GM18526 (cell line): ENCODE data around the gene BCAP31.

Source experiments
- POLR2A ChIP-seq: IDR thresholded peaks from 3 replicates; pipeline ENCODE4 v1.6.1; 2011; ENCODE audit not compliant: insufficient read length; ENCODE audit errors: extremely low read depth

Gene BCAP31

DNA sequence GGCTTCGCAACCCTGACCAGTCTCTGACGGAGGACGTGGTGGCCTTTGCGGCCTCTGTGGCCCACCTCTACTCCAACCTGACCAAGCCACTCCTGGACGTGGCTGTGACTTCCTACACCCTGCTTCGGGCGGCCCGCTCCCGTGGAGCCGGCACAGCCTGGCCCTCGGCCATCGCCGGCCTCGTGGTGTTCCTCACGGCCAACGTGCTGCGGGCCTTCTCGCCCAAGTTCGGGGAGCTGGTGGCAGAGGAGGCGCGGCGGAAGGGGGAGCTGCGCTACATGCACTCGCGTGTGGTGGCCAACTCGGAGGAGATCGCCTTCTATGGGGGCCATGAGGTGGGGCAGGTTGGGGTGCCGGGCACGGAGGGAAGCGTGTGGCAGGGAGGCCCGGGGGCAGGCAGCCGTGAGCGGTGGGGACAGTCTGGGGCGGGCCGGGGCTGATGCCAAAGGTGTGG is 1.7 kb upstream of the BCAP31 start:
- TF ChIP-seq POLR2A, result no peak

DNA sequence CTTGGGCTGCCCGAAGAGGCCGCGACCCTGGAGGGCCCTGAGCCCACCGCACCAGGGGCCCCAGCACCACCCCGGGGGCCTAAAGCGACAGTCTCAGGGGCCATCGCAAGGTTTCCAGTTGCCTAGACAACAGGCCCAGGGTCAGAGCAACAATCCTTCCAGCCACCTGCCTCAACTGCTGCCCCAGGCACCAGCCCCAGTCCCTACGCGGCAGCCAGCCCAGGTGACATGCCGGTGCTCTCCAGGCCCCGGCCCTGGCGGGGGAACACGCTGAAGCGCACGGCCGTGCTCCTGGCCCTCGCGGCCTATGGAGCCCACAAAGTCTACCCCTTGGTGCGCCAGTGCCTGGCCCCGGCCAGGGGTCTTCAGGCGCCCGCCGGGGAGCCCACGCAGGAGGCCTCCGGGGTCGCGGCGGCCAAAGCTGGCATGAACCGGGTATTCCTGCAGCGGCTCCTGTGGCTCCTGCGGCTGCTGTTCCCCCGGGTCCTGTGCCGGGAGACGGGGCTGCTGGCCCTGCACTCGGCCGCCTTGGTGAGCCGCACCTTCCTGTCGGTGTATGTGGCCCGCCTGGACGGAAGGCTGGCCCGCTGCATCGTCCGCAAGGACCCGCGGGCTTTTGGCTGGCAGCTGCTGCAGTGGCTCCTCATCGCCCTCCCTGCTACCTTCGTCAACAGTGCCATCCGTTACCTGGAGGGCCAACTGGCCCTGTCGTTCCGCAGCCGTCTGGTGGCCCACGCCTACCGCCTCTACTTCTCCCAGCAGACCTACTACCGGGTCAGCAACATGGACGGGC is 1.0 kb upstream of the BCAP31 start:
- no peak for TF ChIP-seq POLR2A

DNA sequence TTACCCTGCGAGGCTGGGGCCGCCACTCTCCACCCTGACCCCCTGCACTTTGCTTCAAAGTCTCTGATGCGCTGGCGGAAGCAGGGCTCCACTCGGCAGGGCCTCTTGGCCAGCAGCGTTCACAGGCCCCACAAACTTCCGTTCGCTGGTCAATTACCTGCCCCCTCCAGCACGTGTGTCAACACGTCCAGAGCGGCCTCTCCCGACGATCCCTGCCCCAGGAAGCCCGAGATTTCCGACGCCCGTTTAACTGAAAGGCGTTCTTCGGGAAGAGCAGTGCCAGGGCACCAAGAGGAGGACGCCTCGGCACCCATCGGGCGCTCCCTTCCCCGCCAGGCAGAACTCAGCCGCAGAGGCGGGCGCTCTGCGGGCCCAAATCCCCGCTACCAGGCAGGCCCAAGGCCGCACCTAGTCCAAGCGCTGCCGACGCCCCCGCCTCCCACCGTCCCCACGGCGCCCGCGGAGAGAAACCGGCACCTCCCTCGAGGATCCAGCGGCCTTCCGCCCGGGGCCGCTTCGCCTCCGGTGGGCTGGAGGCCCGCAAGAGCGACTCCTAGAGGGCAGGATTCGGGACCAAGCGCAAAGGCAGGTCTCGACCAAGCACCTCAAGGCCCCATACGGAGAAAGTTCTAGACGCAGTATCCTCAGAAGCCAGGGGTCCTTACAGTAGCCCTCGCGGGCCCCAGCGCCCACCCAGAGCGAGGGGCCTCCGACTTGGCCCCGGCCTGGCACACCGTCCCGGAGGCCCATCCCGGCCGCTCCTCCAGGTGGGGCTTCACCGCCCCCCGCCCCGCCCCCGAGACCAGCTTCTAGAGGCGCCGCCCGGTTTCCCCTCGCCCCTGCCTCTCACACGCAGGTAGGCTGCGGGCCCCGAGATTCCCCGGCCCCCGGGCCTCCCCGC is 586 bp downstream of the BCAP31 start:
- TF ChIP-seq POLR2A, result no peak

DNA sequence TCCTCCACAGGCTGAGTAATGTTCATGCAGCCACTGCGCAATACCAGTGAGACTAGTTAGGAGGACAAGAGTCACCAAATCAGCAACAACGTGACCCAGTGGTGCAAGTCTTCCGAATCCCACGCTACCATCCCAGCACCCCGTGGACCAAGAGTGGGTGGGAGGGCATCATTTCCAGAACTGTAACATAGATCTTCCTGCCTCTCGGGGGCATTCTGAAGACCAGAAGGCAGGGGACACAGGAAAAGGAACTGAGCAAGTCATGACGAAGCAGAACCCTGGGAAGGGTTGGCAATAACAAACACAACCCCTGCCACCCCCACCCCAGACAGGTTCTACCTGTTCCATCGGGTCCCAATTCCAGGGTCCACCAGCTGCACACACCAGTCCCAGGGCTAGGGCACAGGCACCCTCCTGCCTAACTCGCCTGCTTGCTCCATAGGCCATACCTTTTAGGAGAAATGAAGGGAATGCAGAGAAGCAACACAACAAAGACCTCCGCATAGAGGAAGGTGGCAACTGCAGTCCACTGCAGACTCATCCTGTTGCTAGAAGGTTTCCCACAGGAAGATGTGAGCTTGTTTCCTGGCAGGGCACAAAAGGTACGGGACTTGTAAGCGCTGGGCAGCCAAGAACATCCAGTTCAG is 1.4 kb downstream of the BCAP31 start:
- TF ChIP-seq POLR2A, result no peak

DNA sequence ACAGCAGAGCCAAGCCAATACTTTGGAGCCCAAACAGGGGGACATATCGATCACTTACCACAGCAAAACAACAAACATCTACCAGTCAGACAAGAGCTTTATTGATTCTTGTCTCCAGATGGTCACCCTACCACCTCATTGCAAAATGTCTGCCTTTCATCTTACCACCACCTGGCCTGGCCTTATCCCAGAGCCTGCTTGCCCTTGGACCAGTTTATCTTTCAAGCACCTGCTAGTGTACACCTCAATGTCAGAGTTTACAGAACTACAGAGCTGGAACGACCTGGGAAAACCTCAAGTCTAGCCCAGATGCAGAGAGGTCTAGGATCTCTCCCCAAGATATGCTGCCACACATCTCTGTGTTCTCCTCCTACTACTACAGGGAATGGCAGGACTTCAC is 4.5 kb downstream of the BCAP31 start:
- no peak for TF ChIP-seq POLR2A

DNA sequence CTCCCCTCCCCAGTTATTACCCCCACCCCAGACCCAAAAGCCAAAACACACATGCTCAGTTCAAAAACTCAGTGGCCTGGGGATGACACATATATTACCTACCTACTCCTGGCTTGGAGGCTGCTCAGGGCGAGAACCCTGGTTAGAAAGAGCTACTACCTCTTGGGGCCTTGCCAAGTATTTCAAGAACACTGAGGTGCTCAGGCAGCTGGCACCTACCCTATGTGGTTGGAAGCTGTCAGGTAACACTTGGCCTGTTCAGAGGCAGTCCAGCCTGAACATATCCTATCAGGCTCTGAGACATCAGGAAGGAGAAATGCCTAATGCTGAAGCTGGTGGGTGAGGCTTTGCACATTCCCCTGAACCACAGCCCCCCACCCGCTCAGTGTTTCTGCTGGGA is 4.9 kb downstream of the BCAP31 start:
- no peak for TF ChIP-seq POLR2A

DNA sequence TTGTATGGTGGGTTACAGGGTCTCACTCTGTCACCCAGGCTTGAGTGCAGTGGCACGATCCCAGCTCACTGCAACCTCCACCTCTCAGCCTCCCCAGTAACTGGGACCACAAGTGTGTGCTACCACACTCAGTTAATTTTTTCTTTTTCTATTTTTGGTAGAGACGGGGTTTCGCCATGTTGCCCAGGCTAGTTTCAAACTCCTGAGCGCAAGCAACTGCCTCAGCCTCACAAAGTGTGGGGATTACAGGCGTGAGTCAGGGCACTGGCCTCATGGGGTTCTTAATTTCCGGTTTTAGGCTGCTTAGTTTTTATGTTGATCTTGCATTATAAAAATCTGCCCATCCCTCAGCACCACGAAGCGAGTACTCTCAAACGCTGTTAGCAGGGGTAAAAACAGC is 6.7 kb downstream of the BCAP31 start:
- no peak for TF ChIP-seq POLR2A

DNA sequence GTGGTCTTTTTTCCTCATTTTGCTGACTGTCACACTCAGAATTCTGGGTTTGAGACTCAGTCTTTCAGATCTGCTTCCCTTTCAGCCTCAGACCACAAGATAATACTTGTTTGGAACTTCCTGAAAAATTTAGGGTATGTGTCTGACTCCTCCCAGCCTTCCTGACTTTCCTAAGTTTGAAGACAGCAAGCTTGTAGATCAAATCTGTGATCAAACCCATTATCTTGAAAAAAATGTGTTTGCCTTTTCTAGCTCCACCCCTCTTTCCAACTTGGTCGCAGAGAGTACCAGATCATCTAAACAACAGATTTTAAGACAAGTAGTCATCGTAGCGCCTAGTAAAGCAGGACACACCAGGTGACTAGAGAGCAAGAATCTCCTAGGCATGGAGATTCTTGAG is 9.9 kb downstream of the BCAP31 start:
- TF ChIP-seq POLR2A, result no peak

DNA sequence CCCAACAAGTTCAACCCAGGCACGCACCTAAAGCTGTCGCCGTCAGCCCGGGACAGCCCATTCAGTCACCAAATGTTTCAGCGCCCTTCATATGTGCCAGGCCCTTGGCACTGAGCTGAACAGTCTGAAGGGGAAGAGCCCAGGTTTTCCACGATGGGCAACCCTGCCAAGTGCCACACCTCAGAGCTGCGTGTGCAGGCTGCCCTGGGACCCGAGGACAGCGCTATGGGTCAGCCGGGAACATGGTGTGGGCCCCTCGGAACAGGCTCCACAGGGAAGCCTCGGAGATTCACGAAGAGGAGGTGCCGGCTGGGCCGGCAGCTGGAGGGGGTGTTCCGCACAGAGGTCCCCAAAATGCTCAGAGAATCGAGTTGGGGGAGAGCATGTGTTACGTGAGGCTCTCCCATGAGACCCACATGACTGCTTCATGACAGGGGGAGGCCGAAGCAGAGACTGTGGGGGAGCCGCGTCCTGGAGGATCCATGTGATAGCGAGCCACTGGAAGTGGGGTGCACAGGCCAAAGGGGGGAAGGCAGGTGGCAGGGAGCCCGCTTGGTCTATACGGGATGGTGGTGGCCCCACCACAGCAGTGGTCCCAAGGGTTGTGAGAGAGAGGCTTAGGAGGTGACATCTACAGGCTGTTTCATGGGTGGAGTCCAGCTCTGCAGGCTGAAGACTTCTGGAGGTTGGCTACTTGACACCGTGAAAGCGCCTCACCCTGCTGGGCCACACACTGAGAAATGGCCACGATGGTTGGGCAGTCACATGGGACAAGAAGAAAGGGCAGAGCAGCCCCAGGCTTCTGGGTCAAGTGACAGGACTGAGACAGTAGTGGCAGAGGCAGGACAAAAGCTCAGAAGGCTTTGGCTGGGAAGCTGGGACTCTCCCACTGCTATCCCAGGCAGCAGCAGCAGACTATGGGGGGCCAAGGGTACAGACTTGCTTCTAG is 14.2 kb downstream of the BCAP31 start:
- TF ChIP-seq POLR2A, result no peak

DNA sequence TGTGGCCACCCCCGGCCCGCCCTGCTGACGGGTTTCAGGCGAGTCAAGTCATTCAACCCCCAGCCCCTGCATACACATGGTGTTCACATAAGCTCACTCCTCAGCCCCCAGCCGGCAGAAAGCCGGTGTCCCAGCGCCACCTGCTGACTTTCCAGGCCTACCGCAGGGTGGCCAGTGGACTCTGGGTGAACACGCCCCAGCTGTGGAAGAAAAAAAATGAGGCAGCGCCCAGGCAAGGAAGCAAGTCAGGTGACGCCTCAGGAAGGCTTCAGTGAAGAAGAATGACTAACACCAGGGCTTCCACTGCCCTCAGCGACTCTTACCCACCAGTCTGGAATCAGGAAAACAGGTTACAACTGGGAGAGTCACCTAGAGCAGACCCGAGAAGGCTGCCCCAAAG is 15.8 kb downstream of the BCAP31 start:
- no peak for TF ChIP-seq POLR2A

DNA sequence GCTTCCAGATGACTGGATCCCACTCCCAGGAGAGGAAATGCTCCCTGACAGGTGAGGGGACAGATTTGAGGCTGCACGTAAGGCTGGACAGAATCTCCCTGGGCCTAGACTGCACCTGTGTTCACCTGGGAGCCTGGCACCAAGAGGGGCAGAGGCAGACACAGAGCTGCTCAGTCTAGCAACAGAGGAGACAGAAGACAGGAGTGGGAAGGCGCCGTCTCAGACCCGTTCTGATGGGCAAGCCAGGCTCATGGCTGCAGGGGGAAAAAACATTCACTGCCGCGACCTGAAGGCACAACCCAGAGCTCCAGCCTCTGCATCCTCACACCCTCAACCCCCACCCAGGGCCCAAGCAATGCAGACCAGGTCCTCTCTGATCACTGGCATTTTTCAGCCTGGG is 16.8 kb downstream of the BCAP31 start:
- TF ChIP-seq POLR2A, result no peak

DNA sequence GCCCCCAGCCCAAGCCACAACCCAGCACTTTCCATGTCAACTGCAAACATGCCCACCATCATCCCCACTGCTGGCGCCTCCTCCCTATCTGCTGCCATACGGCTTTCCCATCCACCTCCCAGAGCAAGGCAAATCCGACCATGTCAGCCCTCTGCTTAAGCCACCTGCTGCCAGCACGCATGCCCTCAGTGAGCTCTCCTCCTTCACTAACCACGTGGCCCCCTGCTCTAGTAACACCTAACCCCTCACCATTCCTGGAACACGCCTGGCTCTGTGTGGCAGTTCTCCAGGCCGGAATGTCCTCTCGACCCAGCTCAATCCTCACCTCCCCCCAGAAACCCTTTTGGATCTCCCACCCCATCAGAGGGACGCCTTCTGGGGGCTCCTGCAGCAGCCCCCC is 17.4 kb downstream of the BCAP31 start:
- TF ChIP-seq POLR2A, result no peak

DNA sequence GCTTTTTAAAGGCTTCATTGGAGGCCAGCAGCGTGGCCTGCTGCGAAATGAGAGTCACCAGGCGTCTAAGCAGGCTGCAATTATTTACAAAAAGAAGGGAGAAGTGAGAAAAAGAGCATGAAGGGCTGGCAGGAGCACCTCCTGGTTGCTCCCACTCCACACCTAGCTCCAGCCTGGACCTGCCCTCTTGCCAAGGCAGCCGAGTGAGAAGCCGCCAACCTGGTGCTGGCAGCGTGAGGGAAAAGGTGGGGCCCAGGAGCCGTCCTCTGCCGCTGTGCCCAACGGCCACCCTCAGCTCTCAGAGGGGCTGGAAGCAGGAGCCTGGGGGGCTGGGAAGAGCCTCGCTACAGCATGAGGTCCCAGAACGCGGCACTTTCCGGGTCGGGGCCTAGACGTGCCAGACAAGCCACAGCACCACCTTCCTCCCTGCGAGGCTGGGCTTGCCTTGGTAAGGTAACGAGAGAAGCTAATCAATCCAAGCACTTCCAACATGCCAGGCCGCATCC is 20.1 kb downstream of the BCAP31 start:
- no peak for TF ChIP-seq POLR2A

DNA sequence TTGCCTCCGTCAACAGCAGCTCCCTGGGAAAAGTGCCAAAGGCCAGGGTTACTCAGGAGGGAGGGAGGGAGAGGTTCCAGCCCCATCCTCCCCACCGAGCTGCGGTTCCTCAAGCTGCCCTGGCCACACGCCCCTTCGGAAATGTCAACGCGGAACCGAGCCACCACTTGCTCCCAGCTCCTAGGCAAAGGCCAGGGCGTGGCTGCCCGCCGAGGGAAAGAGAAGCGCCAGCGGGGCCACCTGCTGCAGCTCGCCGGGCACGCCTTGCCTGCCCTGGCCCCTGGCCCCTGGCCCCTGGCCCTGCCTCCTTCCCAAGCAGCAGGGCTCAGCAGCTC is 21.2 kb downstream of the BCAP31 start:
- no peak for TF ChIP-seq POLR2A
